GM18867 (cell line): ENCODE data around the gene SMIM12.

Source experiments
- ATAC-seq: cut with Tn5 transposase; IDR thresholded peaks from one replicate; pipeline ENCODE4 v1.9.1; 2021; ENCODE audit warnings: mild to moderate bottlenecking, moderate library complexity; ENCODE audit not compliant: unreplicated experiment

Gene SMIM12

GRCh38 chr1:34859446-34860200 is at the start of gene SMIM12:
Gene SMIM12 (minus strand): TSS chr1:34859749. CDS start chr1:34855977, 3,772 bp downstream.
- ATAC-seq: peak; percentile 98

GRCh38 chr1:34908369-34908768 is 48.8 kb upstream of the SMIM12 start:
- no peak for ATAC-seq

- no peak for ATAC-seq
Measured at GRCh38 chr1:34907487-34908090, 48.0 kb upstream of the SMIM12 start.

- no peak for ATAC-seq
Measured at GRCh38 chr1:34906756-34907155, 47.2 kb upstream of the SMIM12 start.

- no peak for ATAC-seq
Measured at GRCh38 chr1:34906222-34906621, 46.7 kb upstream of the SMIM12 start.

GRCh38 chr1:34905098-34905459 is 45.5 kb upstream of the SMIM12 start:
- ATAC-seq: no peak

GRCh38 chr1:34904236-34905097 is 44.9 kb upstream of the SMIM12 start:
- no peak for ATAC-seq

- no peak for ATAC-seq
Measured at GRCh38 chr1:34901919-34902318, 42.4 kb upstream of the SMIM12 start.

- ATAC-seq: no peak
Measured at GRCh38 chr1:34900775-34901502, 41.4 kb upstream of the SMIM12 start.

- no peak for ATAC-seq
Measured at GRCh38 chr1:34899906-34900305, 40.4 kb upstream of the SMIM12 start.

GRCh38 chr1:34899471-34899870 is 39.9 kb upstream of the SMIM12 start:
- ATAC-seq: no peak

- ATAC-seq: no peak
Measured at GRCh38 chr1:34898330-34898761, 38.8 kb upstream of the SMIM12 start.

- no peak for ATAC-seq
Measured at GRCh38 chr1:34896612-34897011, 37.1 kb upstream of the SMIM12 start.

- no peak for ATAC-seq
Measured at GRCh38 chr1:34889705-34890104, 30.2 kb upstream of the SMIM12 start.

- ATAC-seq: no peak
Measured at GRCh38 chr1:34887593-34887992, 28.0 kb upstream of the SMIM12 start.

- ATAC-seq: no peak
Measured at GRCh38 chr1:34885405-34886247, 26.1 kb upstream of the SMIM12 start.

- no peak for ATAC-seq
Measured at GRCh38 chr1:34884961-34885360, 25.4 kb upstream of the SMIM12 start.

GRCh38 chr1:34884536-34884935 is 25.0 kb upstream of the SMIM12 start:
- no peak for ATAC-seq

- no peak for ATAC-seq
Measured at GRCh38 chr1:34879230-34879629, 19.7 kb upstream of the SMIM12 start.

GRCh38 chr1:34876406-34876805 is 16.9 kb upstream of the SMIM12 start:
- no peak for ATAC-seq
